ELR (cell line): ENCODE data around the gene FAM78B.

ENCODE experiments used
- DNase-seq: peaks from one replicate; pipeline ENCODE4 v3.0.0-alpha.2; 2015; ENCODE audit warnings: low read depth

The FAM78B gene

GRCh38 chr1:166164646-166164994, 2.2 kb downstream of the FAM78B start:
- DNase-seq = no peak

- no peak for DNase-seq
Measured at GRCh38 chr1:166159656-166160055, 7.1 kb downstream of the FAM78B start.

GRCh38 chr1:166156674-166157073, 10.1 kb downstream of the FAM78B start:
- no peak for DNase-seq

GRCh38 chr1:166155108-166155507, 11.7 kb downstream of the FAM78B start:
- DNase-seq = no peak

- no peak for DNase-seq
Measured at GRCh38 chr1:166153525-166154314, 13.1 kb downstream of the FAM78B start.

GRCh38 chr1:166152978-166153377, 13.8 kb downstream of the FAM78B start:
- no peak for DNase-seq

- DNase-seq = no peak
Measured at GRCh38 chr1:166151804-166152203, 15.0 kb downstream of the FAM78B start.

GRCh38 chr1:166145499-166145898, 21.3 kb downstream of the FAM78B start:
- no peak for DNase-seq

- DNase-seq = no peak
Measured at GRCh38 chr1:166141969-166142368, 24.8 kb downstream of the FAM78B start.

GRCh38 chr1:166140251-166140650, 26.6 kb downstream of the FAM78B start:
- DNase-seq = no peak

GRCh38 chr1:166139735-166140134, 27.1 kb downstream of the FAM78B start:
- no peak for DNase-seq

- DNase-seq = no peak
Measured at GRCh38 chr1:166136699-166137401, 30.0 kb downstream of the FAM78B start.

GRCh38 chr1:166136222-166136621, 30.6 kb downstream of the FAM78B start:
- no peak for DNase-seq

GRCh38 chr1:166133857-166134256, 32.9 kb downstream of the FAM78B start:
- no peak for DNase-seq

GRCh38 chr1:166133276-166133841, 33.4 kb downstream of the FAM78B start:
- DNase-seq = peak; percentile 3

- DNase-seq = no peak
Measured at GRCh38 chr1:166132496-166132895, 34.3 kb downstream of the FAM78B start.

- no peak for DNase-seq
Measured at GRCh38 chr1:166129006-166129405, 37.8 kb downstream of the FAM78B start.

- DNase-seq = no peak
Measured at GRCh38 chr1:166128195-166128594, 38.6 kb downstream of the FAM78B start.

GRCh38 chr1:166127003-166127402, 39.8 kb downstream of the FAM78B start:
- no peak for DNase-seq

- DNase-seq = no peak
Measured at GRCh38 chr1:166122873-166123466, 43.8 kb downstream of the FAM78B start.

GRCh38 chr1:166121010-166121409, 45.8 kb downstream of the FAM78B start:
- no peak for DNase-seq

GRCh38 chr1:166120281-166120680, 46.5 kb downstream of the FAM78B start:
- DNase-seq = no peak

- DNase-seq = no peak
Measured at GRCh38 chr1:166119471-166119965, 47.3 kb downstream of the FAM78B start.
